ENCODE measurements around the gene METRN.
A peak's percentile ranks its signal among the peaks of the same experiment; 100 is the strongest.

Gene METRN

DNA sequence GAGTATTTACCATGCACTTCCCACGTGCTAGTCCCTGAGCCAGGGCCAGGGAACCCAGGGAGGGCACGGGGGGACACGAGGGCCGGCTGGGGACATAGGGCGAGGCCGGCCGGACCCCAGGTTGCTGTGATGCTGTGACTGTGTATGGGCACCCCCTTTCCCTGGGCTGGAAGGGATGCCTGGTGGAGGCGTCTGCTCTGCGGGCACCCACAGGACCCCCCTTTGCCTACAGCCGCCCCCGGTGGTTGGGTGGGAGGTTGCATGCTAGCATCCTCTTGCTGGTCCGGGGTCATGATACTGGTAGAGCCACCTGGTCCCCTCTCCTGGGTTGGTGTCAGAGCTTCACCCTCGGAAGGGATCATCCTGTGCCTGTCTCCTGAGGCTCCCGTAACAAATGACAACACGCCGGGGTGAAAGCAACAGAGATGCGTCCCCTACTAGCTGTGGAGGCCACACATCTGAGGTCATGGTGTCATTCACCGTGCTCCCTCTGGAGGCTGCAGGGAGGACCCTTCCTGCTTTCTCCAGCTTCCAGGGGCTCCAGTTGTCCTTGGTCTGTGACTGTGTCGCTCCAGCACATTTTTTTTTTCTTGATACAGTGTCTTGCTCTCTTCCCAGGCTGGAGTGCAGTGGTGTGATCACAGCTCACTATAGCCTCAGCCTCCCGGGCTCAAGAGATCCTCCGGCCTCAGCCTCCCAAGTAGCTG is 29.0 kb downstream of the METRN start:
- DNase-seq (ENCODE audit: low read depth) = no peak
- TF ChIP-seq, protein P1, sequence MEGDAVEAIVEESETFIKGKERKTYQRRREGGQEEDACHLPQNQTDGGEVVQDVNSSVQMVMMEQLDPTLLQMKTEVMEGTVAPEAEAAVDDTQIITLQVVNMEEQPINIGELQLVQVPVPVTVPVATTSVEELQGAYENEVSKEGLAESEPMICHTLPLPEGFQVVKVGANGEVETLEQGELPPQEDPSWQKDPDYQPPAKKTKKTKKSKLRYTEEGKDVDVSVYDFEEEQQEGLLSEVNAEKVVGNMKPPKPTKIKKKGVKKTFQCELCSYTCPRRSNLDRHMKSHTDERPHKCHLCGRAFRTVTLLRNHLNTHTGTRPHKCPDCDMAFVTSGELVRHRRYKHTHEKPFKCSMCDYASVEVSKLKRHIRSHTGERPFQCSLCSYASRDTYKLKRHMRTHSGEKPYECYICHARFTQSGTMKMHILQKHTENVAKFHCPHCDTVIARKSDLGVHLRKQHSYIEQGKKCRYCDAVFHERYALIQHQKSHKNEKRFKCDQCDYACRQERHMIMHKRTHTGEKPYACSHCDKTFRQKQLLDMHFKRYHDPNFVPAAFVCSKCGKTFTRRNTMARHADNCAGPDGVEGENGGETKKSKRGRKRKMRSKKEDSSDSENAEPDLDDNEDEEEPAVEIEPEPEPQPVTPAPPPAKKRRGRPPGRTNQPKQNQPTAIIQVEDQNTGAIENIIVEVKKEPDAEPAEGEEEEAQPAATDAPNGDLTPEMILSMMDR (IDR thresholded peaks at IDR 0.05; ENCODE audit: control insufficient read depth, extremely low read depth, insufficient read depth) = no peak
- no peak overlapping the region for H3K4me3 ChIP-seq (ENCODE audit: low read depth, low read length)

DNA sequence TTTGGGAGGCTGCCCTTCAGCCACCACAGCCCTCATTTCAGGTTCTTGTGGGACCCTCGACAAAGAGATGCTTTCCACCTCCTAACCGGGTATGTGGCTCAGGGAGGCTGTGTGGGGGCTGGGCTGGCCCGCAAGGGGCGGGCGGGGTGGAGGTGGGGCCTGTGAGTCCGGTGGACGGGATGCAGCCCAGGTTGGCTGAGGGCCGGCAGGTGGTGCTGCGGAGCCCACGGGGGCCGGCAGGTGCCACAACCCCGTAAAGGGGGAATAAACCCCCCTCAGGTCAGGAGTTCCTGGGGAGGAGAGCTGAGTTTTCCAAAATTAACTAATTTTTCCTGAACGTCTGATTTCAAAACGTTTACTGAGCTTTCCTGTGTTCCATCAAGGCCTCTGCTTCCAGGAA is 30.8 kb downstream of the METRN start:
- no peak for DNase-seq (ENCODE audit: low read depth)
- TF ChIP-seq, protein P1 (IDR thresholded peaks at IDR 0.05; ENCODE audit: control insufficient read depth, extremely low read depth, insufficient read depth) = peak; percentile 28; the same call in 1 of the 2 replicates
- no peak overlapping the region for H3K4me3 ChIP-seq (ENCODE audit: low read depth, low read length)

DNA sequence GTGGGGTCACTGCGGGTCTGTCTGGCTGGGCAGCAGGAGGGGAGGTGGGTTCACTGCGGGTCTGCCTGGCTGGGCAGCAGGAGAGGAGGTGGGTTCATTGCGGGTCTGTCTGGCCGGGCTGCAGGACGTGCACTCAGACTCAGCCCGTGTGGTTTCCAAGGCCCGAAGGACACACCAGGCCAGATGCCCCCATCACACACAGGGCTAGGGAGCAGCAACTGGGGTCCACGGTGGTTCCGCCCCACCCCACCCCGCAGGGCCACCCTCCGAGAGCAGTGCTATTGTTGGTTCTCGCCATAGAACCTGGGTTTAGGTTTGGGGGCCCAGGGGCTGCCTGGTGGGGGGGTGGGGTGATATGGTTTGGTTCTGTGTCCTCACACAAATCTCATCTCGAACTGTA is 31.7 kb downstream of the METRN start:
- DNase-seq (ENCODE audit: low read depth) = no peak
- TF ChIP-seq, protein P1 (IDR thresholded peaks at IDR 0.05; ENCODE audit: control insufficient read depth, extremely low read depth, insufficient read depth) = no peak
- H3K4me3 ChIP-seq (ENCODE audit: low read depth, low read length) = no peak overlapping the region

DNA sequence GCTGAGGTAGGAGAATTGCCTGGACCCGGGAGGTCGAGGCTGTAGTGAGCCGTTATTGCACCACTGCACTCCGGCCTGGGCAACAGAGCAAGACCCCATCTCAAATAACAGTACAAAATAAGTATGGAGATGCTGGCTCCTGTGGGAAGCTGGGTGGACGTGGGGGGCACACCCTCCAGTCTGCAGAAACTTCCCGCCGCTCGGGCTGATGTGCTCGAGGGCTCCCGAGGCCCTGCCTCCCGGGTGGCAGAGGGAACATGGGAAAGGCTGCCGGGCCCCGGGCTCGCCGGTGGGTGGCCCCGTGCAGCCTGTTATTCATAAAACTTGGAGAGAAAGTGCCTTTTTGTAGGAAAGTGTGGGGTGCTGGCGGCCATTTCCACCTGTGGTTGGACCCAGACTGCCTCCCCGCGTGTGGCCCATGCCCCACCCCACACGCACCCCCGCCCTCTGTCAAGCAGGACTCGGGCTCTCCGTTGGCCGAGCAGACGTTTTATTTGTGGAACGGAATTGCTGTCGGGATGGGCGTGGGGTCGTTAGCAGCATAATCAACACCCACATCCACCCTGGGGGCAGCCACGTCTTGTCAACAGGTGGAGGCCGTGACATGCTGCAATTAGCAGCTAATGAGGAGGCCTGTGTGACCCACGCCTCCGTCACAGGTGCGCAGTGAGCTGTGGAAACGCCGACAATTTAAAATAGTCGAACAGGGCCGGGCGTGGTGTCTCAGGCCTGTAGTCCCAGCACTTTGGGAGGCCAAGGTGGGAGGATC is 33.2 kb downstream of the METRN start:
- TF ChIP-seq, protein P1 (IDR thresholded peaks at IDR 0.05; ENCODE audit: control insufficient read depth, extremely low read depth, insufficient read depth) = no peak
- no peak for DNase-seq (ENCODE audit: low read depth)
- no peak overlapping the region for H3K4me3 ChIP-seq (ENCODE audit: low read depth, low read length)

DNA sequence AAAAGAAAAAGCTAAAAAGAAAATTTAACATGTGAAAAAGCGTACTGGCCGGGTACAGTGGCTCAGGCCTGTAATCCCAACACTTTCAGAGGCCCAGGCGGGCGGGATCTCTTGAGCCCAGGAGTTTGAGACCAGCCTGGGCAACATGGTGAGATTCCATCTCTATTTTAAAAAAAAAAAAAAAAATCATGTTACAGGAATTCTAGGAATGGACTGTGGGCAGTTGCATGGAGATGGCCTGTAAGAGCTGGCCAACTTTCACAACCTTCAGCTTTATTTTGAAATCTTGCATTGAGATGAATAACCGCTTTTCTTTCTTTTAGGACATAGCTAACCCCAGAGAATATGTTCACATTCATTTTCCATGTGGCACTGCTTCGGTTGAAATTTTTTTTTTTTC is 34.1 kb downstream of the METRN start:
- no peak overlapping the region for H3K4me3 ChIP-seq (ENCODE audit: low read depth, low read length)
- no peak for DNase-seq (ENCODE audit: low read depth)
- TF ChIP-seq, protein P1 (IDR thresholded peaks at IDR 0.05; ENCODE audit: control insufficient read depth, extremely low read depth, insufficient read depth) = no peak

DNA sequence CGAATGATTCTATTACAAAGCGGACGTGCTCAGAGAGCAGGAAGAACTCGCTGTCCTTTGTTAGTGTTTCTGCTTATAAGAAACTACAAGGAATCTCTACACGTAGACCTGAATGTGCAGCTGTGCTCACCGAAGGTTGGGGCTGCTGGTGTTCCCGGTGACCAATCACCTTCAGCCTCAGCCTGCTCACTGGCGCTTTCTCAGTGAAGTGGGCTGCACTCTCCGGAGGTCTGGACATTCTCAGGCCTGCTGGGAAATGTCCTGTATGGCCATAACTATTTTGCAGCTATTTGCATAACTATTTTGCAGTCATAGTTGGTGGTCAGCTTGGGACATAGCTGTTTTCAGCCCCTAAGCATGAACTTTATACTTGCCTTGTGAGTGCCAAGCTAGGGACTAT is 35.6 kb downstream of the METRN start:
- TF ChIP-seq, protein P1 (IDR thresholded peaks at IDR 0.05; ENCODE audit: control insufficient read depth, extremely low read depth, insufficient read depth) = no peak
- DNase-seq (ENCODE audit: low read depth) = no peak
- H3K4me3 ChIP-seq (ENCODE audit: low read depth, low read length) = no peak overlapping the region

Measured in LNCaP clone FGC (cell line).